Ectodermal cell (in vitro differentiated cells): ENCODE data around the gene GPR137. TPM values are rescaled to one million over a fixed set of nuclear protein-coding genes. Genes with fewer than 3 reads are reported as not detected.
A peak's percentile ranks its signal among the peaks of the same experiment; 100 is the strongest.

ENCODE experiments used
- H3K27ac ChIP-seq: 2 replicates; pipeline ENCODE4 v1.7.0; 2013; ENCODE audit warnings: mild to moderate bottlenecking, low read depth, low read length; ENCODE audit not compliant: insufficient read depth, poor library complexity, severe bottlenecking
- H3K27me3 ChIP-seq: 2 replicates; pipeline ENCODE4 v1.7.0; 2013; ENCODE audit warnings: mild to moderate bottlenecking, low read length; ENCODE audit not compliant: insufficient read depth, control insufficient read depth, poor library complexity, severe bottlenecking
- H3K36me3 ChIP-seq: one replicate; pipeline ENCODE4 v1.7.0; 2013; ENCODE audit warnings: low read length; ENCODE audit not compliant: control insufficient read depth, insufficient read depth
- H3K4me1 ChIP-seq: one replicate; pipeline ENCODE4 v1.7.0; 2013; ENCODE audit warnings: low read length; ENCODE audit not compliant: control insufficient read depth, insufficient read depth
- H3K4me3 ChIP-seq: 2 replicates; pipeline ENCODE4 v1.7.0; 2013; ENCODE audit warnings: low read depth, low read length, control low read depth; ENCODE audit not compliant: insufficient read depth
- H3K9me3 ChIP-seq: 2 replicates; pipeline ENCODE4 v1.7.0; 2013; ENCODE audit warnings: mild to moderate bottlenecking, low read length, moderate library complexity; ENCODE audit not compliant: control insufficient read depth
- WGBS, 2 experiments: methylation state at CpG; one replicate each; pipeline ENCODE4 v1.1.7; 2013; ENCODE audit warnings: missing lambda C conversion rate in 2 of 2; 5-methylcytosine and 5-hydroxymethylcytosine counted together
- polyA plus RNA-seq, 4 experiments: library from polyadenylated mRNA; stranded (reverse); fragments of 50-300 nt; gene quantifications; one replicate each; pipeline ENCODE4 v1.2.3, GENCODE V29; 2013

The GPR137 gene
- 48.3 TPM for polyA plus RNA-seq (2013, experiment 1 of 4)
- polyA plus RNA-seq (2013, experiment 2 of 4) = 47.1 TPM
- 38.3 TPM for polyA plus RNA-seq (2013, experiment 3 of 4)
- polyA plus RNA-seq (2013, experiment 4 of 4) = 41.9 TPM

GRCh38 chr11:64284962-64285884, at the start of gene GPR137:
GPR137 (plus strand) TSS chr11:64285848; CDS start chr11:64286525, 677 bp downstream.
- Histone ChIP-seq H3K27ac (peak within 1 kb of the TSS; percentile 80), H3K36me3 (no peaks in the 10 kb centered on the region), H3K9me3 (no peaks in the 10 kb centered on the region), H3K27me3 (peaks cover 13% of the 10 kb centered on the region), H3K4me3 (peak within 1 kb of the TSS; percentile 86), H3K4me1 (peaks cover 4% of the 10 kb centered on the region)
- WGBS, 2 experiments = 0 to 1% methylated on average over 102 of the region's 102 CpGs

- no peaks in the 10 kb centered on the region for H3K9me3 ChIP-seq
- H3K36me3 ChIP-seq = no peaks in the 10 kb centered on the region
- no peak overlapping the region for H3K27ac ChIP-seq
Measured at GRCh38 chr11:64237484-64237951, 48.1 kb upstream of the GPR137 start.

GRCh38 chr11:64238076-64238475, 47.6 kb upstream of the GPR137 start:
- WGBS, 2 experiments = 91 to 92% methylated on average over 9 of the region's 9 CpGs
- Histone ChIP-seq H3K27me3 (peaks cover 22% of the 10 kb centered on the region), H3K4me3 (no peak overlapping the region), H3K27ac (no peak overlapping the region), H3K36me3 (no peaks in the 10 kb centered on the region), H3K9me3 (no peaks in the 10 kb centered on the region), H3K4me1 (peaks cover 15% of the 10 kb centered on the region)

More at GRCh38 chr11:64237484-64237951, 48.1 kb upstream of the GPR137 start:
- H3K4me1 ChIP-seq = peaks cover 15% of the 10 kb centered on the region
- H3K27me3 ChIP-seq = peaks cover 27% of the 10 kb centered on the region
- H3K4me3 ChIP-seq = no peak overlapping the region
- 89% methylated on average over 12 of the region's 12 CpGs for WGBS, 2 experiments

GRCh38 chr11:64238999-64239398, 46.6 kb upstream of the GPR137 start:
- Histone ChIP-seq H3K9me3 (no peaks in the 10 kb centered on the region), H3K36me3 (peaks cover 5% of the 10 kb centered on the region), H3K27me3 (peaks cover 13% of the 10 kb centered on the region), H3K4me1 (peaks cover 10% of the 10 kb centered on the region), H3K27ac (no peak overlapping the region), H3K4me3 (no peak overlapping the region)
- WGBS, 2 experiments = 94 to 95% methylated on average over 5 of the region's 5 CpGs

- Histone ChIP-seq H3K27ac (no peak overlapping the region), H3K36me3 (peaks cover 5% of the 10 kb centered on the region), H3K4me1 (peaks cover 11% of the 10 kb centered on the region), H3K4me3 (peak overlapping the region; percentile 88), H3K9me3 (no peaks in the 10 kb centered on the region), H3K27me3 (peaks cover 8% of the 10 kb centered on the region)
- 91% methylated on average over 11 of the region's 11 CpGs for whole genome bisulfite sequencing, 2 experiments
Measured at GRCh38 chr11:64239662-64240434, 45.8 kb upstream of the GPR137 start.

GRCh38 chr11:64240435-64241240, 45.0 kb upstream of the GPR137 start, which contains the start of gene FKBP2:
FKBP2 (plus strand) TSS chr11:64241095; CDS start chr11:64242388, 1,293 bp downstream.
- Histone ChIP-seq H3K4me3 (peak within 1 kb of the TSS; percentile 88), H3K4me1 (peaks cover 18% of the 10 kb centered on the region), H3K36me3 (peaks cover 5% of the 10 kb centered on the region), H3K9me3 (no peaks in the 10 kb centered on the region), H3K27me3 (peaks cover under 1% of the 10 kb centered on the region), H3K27ac (peak within 1 kb of the TSS; percentile 90)
- WGBS, 2 experiments = 3 to 4% methylated on average over 58 of the region's 58 CpGs

- Histone ChIP-seq H3K9me3 (no peaks in the 10 kb centered on the region), H3K4me1 (peaks cover 22% of the 10 kb centered on the region), H3K27me3 (no peaks in the 10 kb centered on the region), H3K27ac (peak overlapping the region; percentile 90), H3K4me3 (peak overlapping the region; percentile 88), H3K36me3 (peaks cover 5% of the 10 kb centered on the region)
- whole genome bisulfite sequencing, 2 experiments = 1% methylated on average over 24 of the region's 24 CpGs
Measured at GRCh38 chr11:64241241-64241490, 44.5 kb upstream of the GPR137 start.

- H3K36me3 ChIP-seq = peaks cover 5% of the 10 kb centered on the region
- peak overlapping the region; percentile 88 for H3K4me3 ChIP-seq
- peaks cover 22% of the 10 kb centered on the region for H3K4me1 ChIP-seq
- H3K27me3 ChIP-seq = no peaks in the 10 kb centered on the region
- H3K9me3 ChIP-seq = no peaks in the 10 kb centered on the region
- peak overlapping the region; percentile 66 for H3K27ac ChIP-seq
- 1% methylated on average over 63 of the region's 63 CpGs for WGBS, 2 experiments
Measured at GRCh38 chr11:64241491-64242374, 43.9 kb upstream of the GPR137 start.
